ENCODE data around the gene ZNF148. TPM values are rescaled to one million over a fixed set of nuclear protein-coding genes. Genes with fewer than 3 reads are reported as not detected.
A peak's percentile ranks its signal among the peaks of the same experiment; 100 is the strongest.
"Not testable (repeated sequence)": the region's sequence is repeated elsewhere in the genome, so short reads cannot be mapped to it uniquely, and the experiment has no call there.

The ZNF148 gene
- total RNA-seq, 2 experiments from 2014 or later, result 33.8 to 34.3 TPM

GRCh38 chr3:125356140-125357026 lies 18.7 kb downstream of the ZNF148 start:
- peak overlapping the region; percentile 77 for H3K4me3 Mint-ChIP-seq
- peaks cover 56% of the 10 kb centered on the region for H3K4me1 Mint-ChIP-seq
- peaks cover 26% of the 10 kb centered on the region for H3K36me3 Mint-ChIP-seq
- no peaks in the 10 kb centered on the region for H3K27me3 Mint-ChIP-seq
- no peak for DNase-seq
- peaks cover 4% of the 10 kb centered on the region for H3K9me3 Mint-ChIP-seq
- peak overlapping the region; percentile 72 for H3K27ac Mint-ChIP-seq

GRCh38 chr3:125353659-125354058 lies 21.5 kb downstream of the ZNF148 start:
- Mint-ChIP-seq H3K9me3 (peaks cover 15% of the 10 kb centered on the region), H3K27ac (no peak overlapping the region), H3K27me3 (no peaks in the 10 kb centered on the region), H3K4me1 (peaks cover 61% of the 10 kb centered on the region), H3K36me3 (peaks cover 41% of the 10 kb centered on the region), H3K4me3 (no peak overlapping the region)
- no peak for DNase-seq

GRCh38 chr3:125353128-125353527 lies 22.0 kb downstream of the ZNF148 start:
- peaks cover 17% of the 10 kb centered on the region for H3K9me3 Mint-ChIP-seq
- peak overlapping the region; percentile 3 for H3K27ac Mint-ChIP-seq
- H3K4me1 Mint-ChIP-seq, result peaks cover 63% of the 10 kb centered on the region

GRCh38 chr3:125351814-125352456 lies 23.2 kb downstream of the ZNF148 start:
- no peak for DNase-seq
- peak overlapping the region; percentile 39 for H3K27ac Mint-ChIP-seq
- H3K4me3 Mint-ChIP-seq, result peak overlapping the region; percentile 32
- H3K9me3 Mint-ChIP-seq, result peaks cover 19% of the 10 kb centered on the region
- H3K36me3 Mint-ChIP-seq, result peaks cover 53% of the 10 kb centered on the region
- no peaks in the 10 kb centered on the region for H3K27me3 Mint-ChIP-seq
- peaks cover 63% of the 10 kb centered on the region for H3K4me1 Mint-ChIP-seq

More at GRCh38 chr3:125353128-125353527, 22.0 kb downstream of the ZNF148 start:
- no peak overlapping the region for H3K4me3 Mint-ChIP-seq
- no peaks in the 10 kb centered on the region for H3K27me3 Mint-ChIP-seq
- DNase-seq, result no peak
- H3K36me3 Mint-ChIP-seq, result peaks cover 46% of the 10 kb centered on the region

- H3K36me3 Mint-ChIP-seq, result peaks cover 59% of the 10 kb centered on the region
These were observed 24.0 kb downstream of the ZNF148 start for GRCh38 chr3:125351152-125351551.

GRCh38 chr3:125350597-125350996 lies 24.5 kb downstream of the ZNF148 start:
- H3K27ac Mint-ChIP-seq, result no peak overlapping the region
- H3K4me1 Mint-ChIP-seq, result peaks cover 55% of the 10 kb centered on the region
- peaks cover 65% of the 10 kb centered on the region for H3K36me3 Mint-ChIP-seq
- no peaks in the 10 kb centered on the region for H3K27me3 Mint-ChIP-seq
- no peak for DNase-seq
- no peak overlapping the region for H3K4me3 Mint-ChIP-seq
- peaks cover 30% of the 10 kb centered on the region for H3K9me3 Mint-ChIP-seq

More at GRCh38 chr3:125351152-125351551, 24.0 kb downstream of the ZNF148 start:
- no peak overlapping the region for H3K4me3 Mint-ChIP-seq
- no peak overlapping the region for H3K27ac Mint-ChIP-seq
- H3K27me3 Mint-ChIP-seq, result no peaks in the 10 kb centered on the region
- H3K9me3 Mint-ChIP-seq, result peaks cover 25% of the 10 kb centered on the region
- DNase-seq, result no peak
- H3K4me1 Mint-ChIP-seq, result peaks cover 60% of the 10 kb centered on the region

- H3K9me3 Mint-ChIP-seq, result peaks cover 39% of the 10 kb centered on the region
- no peaks in the 10 kb centered on the region for H3K27me3 Mint-ChIP-seq
- no peak overlapping the region for H3K4me3 Mint-ChIP-seq
- DNase-seq, result no peak
- peaks cover 73% of the 10 kb centered on the region for H3K36me3 Mint-ChIP-seq
- no peak overlapping the region for H3K27ac Mint-ChIP-seq
- peaks cover 48% of the 10 kb centered on the region for H3K4me1 Mint-ChIP-seq
These were observed 25.5 kb downstream of the ZNF148 start for GRCh38 chr3:125349556-125350165.

- H3K27ac Mint-ChIP-seq, result no peak overlapping the region
- H3K4me1 Mint-ChIP-seq, result peaks cover 54% of the 10 kb centered on the region
- no peak overlapping the region for H3K4me3 Mint-ChIP-seq
- H3K9me3 Mint-ChIP-seq, result peaks cover 45% of the 10 kb centered on the region
- H3K36me3 Mint-ChIP-seq, result peaks cover 79% of the 10 kb centered on the region
- no peak for DNase-seq
- H3K27me3 Mint-ChIP-seq, result no peaks in the 10 kb centered on the region
These were observed 26.1 kb downstream of the ZNF148 start for GRCh38 chr3:125349055-125349454.

GRCh38 chr3:125343367-125343766 lies 31.8 kb downstream of the ZNF148 start:
- DNase-seq, H3K4me3 Mint-ChIP-seq, H3K27ac Mint-ChIP-seq, H3K27me3 Mint-ChIP-seq: not testable (repeated sequence)
- Mint-ChIP-seq H3K36me3 (peaks cover 72% of the 10 kb centered on the region), H3K9me3 (peaks cover 42% of the 10 kb centered on the region), H3K4me1 (peaks cover 29% of the 10 kb centered on the region)

- Mint-ChIP-seq H3K9me3 (peaks cover 24% of the 10 kb centered on the region), H3K27me3 (no peaks in the 10 kb centered on the region), H3K4me1 (peaks cover 45% of the 10 kb centered on the region), H3K36me3 (peaks cover 57% of the 10 kb centered on the region), H3K4me3 (no peak overlapping the region), H3K27ac (no peak overlapping the region)
- DNase-seq, result no peak
These were observed 35.0 kb downstream of the ZNF148 start for GRCh38 chr3:125340121-125340520.

- peaks cover 47% of the 10 kb centered on the region for H3K4me1 Mint-ChIP-seq
- H3K36me3 Mint-ChIP-seq, result peaks cover 45% of the 10 kb centered on the region
- peaks cover 12% of the 10 kb centered on the region for H3K9me3 Mint-ChIP-seq
- H3K4me3 Mint-ChIP-seq, result no peak overlapping the region
- DNase-seq, result no peak
- H3K27ac Mint-ChIP-seq, result no peak overlapping the region
- no peaks in the 10 kb centered on the region for H3K27me3 Mint-ChIP-seq
These were observed 37.6 kb downstream of the ZNF148 start for GRCh38 chr3:125337506-125337905.

GRCh38 chr3:125334675-125335560 lies 40.2 kb downstream of the ZNF148 start:
- Mint-ChIP-seq H3K27me3 (no peaks in the 10 kb centered on the region), H3K36me3 (peaks cover 35% of the 10 kb centered on the region), H3K9me3 (peaks cover 7% of the 10 kb centered on the region), H3K27ac (no peak overlapping the region), H3K4me3 (no peak overlapping the region), H3K4me1 (peaks cover 49% of the 10 kb centered on the region)
- no peak for DNase-seq

- Mint-ChIP-seq H3K4me3 (no peak overlapping the region), H3K9me3 (peaks cover 4% of the 10 kb centered on the region), H3K4me1 (peaks cover 39% of the 10 kb centered on the region), H3K27me3 (no peaks in the 10 kb centered on the region), H3K27ac (no peak overlapping the region), H3K36me3 (peaks cover 30% of the 10 kb centered on the region)
- no peak for DNase-seq
These were observed 42.6 kb downstream of the ZNF148 start for GRCh38 chr3:125332504-125332903.

GRCh38 chr3:125331243-125331642 lies 43.9 kb downstream of the ZNF148 start:
- Mint-ChIP-seq H3K27ac (no peak overlapping the region), H3K9me3 (peaks cover 4% of the 10 kb centered on the region), H3K4me3 (no peak overlapping the region), H3K27me3 (no peaks in the 10 kb centered on the region), H3K4me1 (peaks cover 27% of the 10 kb centered on the region), H3K36me3 (peaks cover 33% of the 10 kb centered on the region)
- DNase-seq, result no peak

Data from activated naive CD8-positive, alpha-beta T cell treated with anti-CD3 and anti-CD28 coated beads for 36 hours (primary cell).